Measurements from ENCODE around the gene PPP1R3F. TPM values are rescaled to one million over a fixed set of nuclear protein-coding genes. Genes with fewer than 3 reads are reported as not detected.

The PPP1R3F gene
- total RNA-seq, 4 donors from 2014 or later: 2.0 to 18.7 (median 2.8) TPM

GRCh38 chrX:49264460-49264859 lies 5.1 kb upstream of the PPP1R3F start, which contains the start of gene FOXP3:
Gene FOXP3, minus strand, starts transcription at chrX:49264710. Its CDS starts 6,205 bp downstream, at chrX:49258505.
- WGBS, 2 donors (ENCODE audit: low coverage in 1 of 2): 83 to 86% methylated on average over 8 to 11 of the region's 11 CpGs
- no peak within 1 kb of the TSS for H3K27ac ChIP-seq
- no peaks in the 10 kb centered on the region for H3K9me3 ChIP-seq
- no peaks in the 10 kb centered on the region for H3K36me3 ChIP-seq
- H3K27me3 ChIP-seq: no peaks in the 10 kb centered on the region
- H3K4me1 ChIP-seq: peaks cover 0 to 4% (median 0%) of the 10 kb centered on the region in 4 donors
- no peak within 1 kb of the TSS for H3K4me3 ChIP-seq
- intact Hi-C loops (cut with DNase I; ENCODE audit: low total_unique reads) (no loop called here), in situ Hi-C loops (cut with MboI; ENCODE audit: low pct_ligation_motif_present in 1 of 4, low pct_unique_long_range_greater_than_20kb in 1 of 4, low sequenced_read_pairs in 3 of 4) (no loop called here)
- DNase-seq: no peak
- no peak for TF ChIP-seq POLR2AphosphoS5 (IDR thresholded peaks at IDR 0.05)
- no peak for TF ChIP-seq POLR2A (IDR thresholded peaks at IDR 0.05)
- no peak for TF ChIP-seq EP300 (IDR thresholded peaks at IDR 0.05; ENCODE audit: low read depth)
- TF ChIP-seq, protein P1, sequence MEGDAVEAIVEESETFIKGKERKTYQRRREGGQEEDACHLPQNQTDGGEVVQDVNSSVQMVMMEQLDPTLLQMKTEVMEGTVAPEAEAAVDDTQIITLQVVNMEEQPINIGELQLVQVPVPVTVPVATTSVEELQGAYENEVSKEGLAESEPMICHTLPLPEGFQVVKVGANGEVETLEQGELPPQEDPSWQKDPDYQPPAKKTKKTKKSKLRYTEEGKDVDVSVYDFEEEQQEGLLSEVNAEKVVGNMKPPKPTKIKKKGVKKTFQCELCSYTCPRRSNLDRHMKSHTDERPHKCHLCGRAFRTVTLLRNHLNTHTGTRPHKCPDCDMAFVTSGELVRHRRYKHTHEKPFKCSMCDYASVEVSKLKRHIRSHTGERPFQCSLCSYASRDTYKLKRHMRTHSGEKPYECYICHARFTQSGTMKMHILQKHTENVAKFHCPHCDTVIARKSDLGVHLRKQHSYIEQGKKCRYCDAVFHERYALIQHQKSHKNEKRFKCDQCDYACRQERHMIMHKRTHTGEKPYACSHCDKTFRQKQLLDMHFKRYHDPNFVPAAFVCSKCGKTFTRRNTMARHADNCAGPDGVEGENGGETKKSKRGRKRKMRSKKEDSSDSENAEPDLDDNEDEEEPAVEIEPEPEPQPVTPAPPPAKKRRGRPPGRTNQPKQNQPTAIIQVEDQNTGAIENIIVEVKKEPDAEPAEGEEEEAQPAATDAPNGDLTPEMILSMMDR (IDR thresholded peaks at IDR 0.05): no peak

- Histone ChIP-seq H3K4me3 (no peak overlapping the region), H3K4me1 (peaks cover 4 to 19% (median 13%) of the 10 kb centered on the region in 4 donors), H3K9me3 (no peaks in the 10 kb centered on the region), H3K27ac (no peak overlapping the region), H3K36me3 (no peaks in the 10 kb centered on the region), H3K27me3 (no peaks in the 10 kb centered on the region)
- WGBS, 2 donors (ENCODE audit: low coverage in 1 of 2): 64 to 100% methylated on average over 1 to 10 of the region's 10 CpGs
- in situ Hi-C loops (cut with MboI; ENCODE audit: low pct_ligation_motif_present in 1 of 4, low pct_unique_long_range_greater_than_20kb in 1 of 4, low sequenced_read_pairs in 3 of 4) (no loop called here), intact Hi-C loops (cut with DNase I; ENCODE audit: low total_unique reads) (no loop called here)
- TF ChIP-seq POLR2AphosphoS5 (IDR thresholded peaks at IDR 0.05): no peak
- no peak for TF ChIP-seq EP300 (IDR thresholded peaks at IDR 0.05; ENCODE audit: low read depth)
- no peak for TF ChIP-seq POLR2A (IDR thresholded peaks at IDR 0.05)
- TF ChIP-seq, protein P1 (IDR thresholded peaks at IDR 0.05): no peak
- no peak for DNase-seq
Observed at GRCh38 chrX:49266523-49267445, 2.8 kb upstream of the PPP1R3F start.

DNA sequence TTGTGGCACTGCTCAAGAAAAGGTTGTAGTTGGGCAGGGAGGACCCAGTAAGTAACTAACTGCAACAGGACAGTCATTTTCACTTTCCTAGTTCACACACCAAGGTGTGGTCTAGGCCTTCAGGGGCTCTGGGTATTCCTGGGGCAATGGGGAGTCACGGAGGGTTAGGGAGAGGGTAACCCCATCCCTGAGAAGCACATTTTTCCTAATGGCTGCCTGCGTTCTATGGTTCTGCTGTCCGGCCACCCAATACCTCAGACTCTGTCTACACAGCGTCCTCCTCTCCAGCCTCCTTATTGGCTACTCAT lies 937 bp upstream of the PPP1R3F start:
- DNase-seq: no peak
- H3K4me1 ChIP-seq: peaks cover 4 to 28% (median 17%) of the 10 kb centered on the region in 4 donors
- in situ Hi-C loops (cut with MboI; ENCODE audit: low pct_ligation_motif_present in 1 of 4, low pct_unique_long_range_greater_than_20kb in 1 of 4, low sequenced_read_pairs in 3 of 4) (no loop called here), intact Hi-C loops (cut with DNase I; ENCODE audit: low total_unique reads) (no loop called here)
- H3K27ac ChIP-seq: peak overlapping the region; percentile 86 to 95 (median 94)
- no peaks in the 10 kb centered on the region for H3K9me3 ChIP-seq
- 48% methylated on average over 4 of the region's 4 CpGs; no CpG with 5 or more reads in 1 of the 2 donors for WGBS, 2 donors (ENCODE audit: low coverage in 1 of 2)
- peak overlapping the region in 3 of 4 donors; percentile 28 to 89 (median 50) for H3K4me3 ChIP-seq
- TF ChIP-seq POLR2AphosphoS5 (IDR thresholded peaks at IDR 0.05): no peak
- TF ChIP-seq POLR2A (IDR thresholded peaks at IDR 0.05): no peak
- TF ChIP-seq, protein P1 (IDR thresholded peaks at IDR 0.05): no peak
- no peak for TF ChIP-seq EP300 (IDR thresholded peaks at IDR 0.05; ENCODE audit: low read depth)
- no peaks in the 10 kb centered on the region for H3K36me3 ChIP-seq
- H3K27me3 ChIP-seq: no peaks in the 10 kb centered on the region

- Histone ChIP-seq H3K27me3 (no peaks in the 10 kb centered on the region), H3K36me3 (no peaks in the 10 kb centered on the region), H3K4me1 (peaks cover 4 to 28% (median 17%) of the 10 kb centered on the region in 4 donors), H3K27ac (peak overlapping the region; percentile 86 to 95 (median 94)), H3K4me3 (peak overlapping the region; percentile 40 to 90 (median 78)), H3K9me3 (no peaks in the 10 kb centered on the region)
- 0 to 53% methylated on average over 3 to 45 of the region's 45 CpGs for WGBS, 2 donors (ENCODE audit: low coverage in 1 of 2)
- in situ Hi-C loops (cut with MboI; ENCODE audit: low pct_ligation_motif_present in 1 of 4, low pct_unique_long_range_greater_than_20kb in 1 of 4, low sequenced_read_pairs in 3 of 4) (no loop called here), intact Hi-C loops (cut with DNase I; ENCODE audit: low total_unique reads) (no loop called here)
- DNase-seq: peak; percentile 96
- TF ChIP-seq POLR2A (IDR thresholded peaks at IDR 0.05) (peak; percentile 62), EP300 (IDR thresholded peaks at IDR 0.05; ENCODE audit: low read depth) (no peak), POLR2AphosphoS5 (IDR thresholded peaks at IDR 0.05) (peak; percentile 63 to 74 (median 67))
- TF ChIP-seq, protein P1 (IDR thresholded peaks at IDR 0.05): no peak
Observed at GRCh38 chrX:49269010-49269766, 405 bp upstream of the PPP1R3F start.

Measured in transverse colon (tissue), 4 donors.